Activated CD4-positive, alpha-beta T cell treated with anti-CD3 and anti-CD28 coated beads, Interleukin-2, amount 50 U/mL, for 4 hours (primary cell): Measurements from ENCODE around the gene KDM3A.
"Not testable (repeated sequence)": the region's sequence is repeated elsewhere in the genome, so short reads cannot be mapped to it uniquely, and the experiment has no call there.

ENCODE experiments used
- DNase-seq, 2 experiments: peaks; one replicate each; pipeline ENCODE4 v3.0.0-alpha.2; 2020

Gene KDM3A

GRCh38 chr2:86477349-86477748, 36.2 kb downstream of the KDM3A start:
- no peak for DNase-seq

GRCh38 chr2:86480105-86480504, 38.9 kb downstream of the KDM3A start:
- DNase-seq, result no peak

GRCh38 chr2:86482034-86482433, 40.9 kb downstream of the KDM3A start:
- DNase-seq, result no peak

- DNase-seq, result no peak
These were observed 43.2 kb downstream of the KDM3A start for GRCh38 chr2:86484385-86484784.

GRCh38 chr2:86485103-86485502, 43.9 kb downstream of the KDM3A start:
- DNase-seq, result no peak

GRCh38 chr2:86485802-86486201, 44.6 kb downstream of the KDM3A start:
- DNase-seq, result no peak

GRCh38 chr2:86487062-86487461, 45.9 kb downstream of the KDM3A start:
- DNase-seq, result no peak

- DNase-seq, result no peak
These were observed 47.5 kb downstream of the KDM3A start for GRCh38 chr2:86488561-86489250.

GRCh38 chr2:86489542-86489941, 48.4 kb downstream of the KDM3A start:
- DNase-seq, result no peak

- no peak for DNase-seq
These were observed 49.1 kb downstream of the KDM3A start for GRCh38 chr2:86490245-86490644.

- no peak for DNase-seq
These were observed 49.9 kb downstream of the KDM3A start for GRCh38 chr2:86491088-86491487.

GRCh38 chr2:86492048-86492453, 50.9 kb downstream of the KDM3A start:
- no peak for DNase-seq

GRCh38 chr2:86496391-86496790, 55.2 kb downstream of the KDM3A start:
- DNase-seq, result not testable (repeated sequence)

- DNase-seq, result no peak
These were observed 57.5 kb downstream of the KDM3A start for GRCh38 chr2:86498468-86499260.

GRCh38 chr2:86499326-86499725, 58.2 kb downstream of the KDM3A start:
- DNase-seq, result no peak

- no peak for DNase-seq
These were observed 59.3 kb downstream of the KDM3A start for GRCh38 chr2:86500325-86501083.

- DNase-seq, result no peak
These were observed 66.4 kb downstream of the KDM3A start for GRCh38 chr2:86507600-86507999.

- no peak for DNase-seq
These were observed 69.3 kb downstream of the KDM3A start for GRCh38 chr2:86510436-86510933.

GRCh38 chr2:86512034-86512433, 70.9 kb downstream of the KDM3A start:
- DNase-seq, result no peak

GRCh38 chr2:86512892-86513291, 71.7 kb downstream of the KDM3A start:
- no peak for DNase-seq

- no peak for DNase-seq
These were observed 72.9 kb downstream of the KDM3A start for GRCh38 chr2:86513948-86514660.

GRCh38 chr2:86518481-86518880, 77.3 kb downstream of the KDM3A start:
- peak; percentile 10 to 11 for DNase-seq

GRCh38 chr2:86519349-86519748, 78.2 kb downstream of the KDM3A start:
- DNase-seq, result no peak
